ENCODE measurements around the gene NUP214.

NUP214 gene

DNA sequence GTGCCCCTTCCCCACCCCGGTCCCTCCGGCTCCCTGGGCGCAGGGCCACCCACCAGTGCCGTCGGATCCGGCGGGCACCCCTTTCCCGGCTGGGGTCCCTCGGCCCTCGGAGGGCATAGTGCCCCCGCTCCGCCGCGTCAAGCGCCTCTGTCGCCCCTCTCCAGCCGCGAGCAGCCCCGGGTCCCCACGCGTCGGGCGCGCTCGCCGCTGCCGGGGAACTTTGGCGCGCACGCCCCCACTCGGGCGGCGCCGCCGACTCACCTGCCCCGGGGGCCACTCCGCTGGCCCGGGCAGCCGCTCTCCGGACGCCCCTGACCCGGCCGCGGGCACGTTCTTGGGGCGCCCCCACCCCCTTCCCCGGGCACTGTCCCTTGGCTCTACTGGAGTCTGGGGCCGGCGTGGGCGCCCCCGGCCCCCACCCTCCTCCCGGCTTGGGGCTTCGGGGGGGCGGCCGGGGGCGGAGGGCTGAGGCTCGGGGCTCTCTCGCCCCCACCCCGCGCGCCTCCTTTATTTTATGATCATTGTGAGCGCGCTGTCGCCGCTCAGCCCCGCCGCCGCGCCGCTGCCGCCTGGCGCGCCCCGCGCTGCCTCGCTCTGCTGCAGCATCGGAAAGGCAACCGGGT lies 152.0 kb downstream of the NUP214 start:
- Histone ChIP-seq H3K4me1 (ENCODE audit: control insufficient read depth, low read length) (peaks cover 27% of the 10 kb centered on the region), H3K27me3 (ENCODE audit: control insufficient read depth, low read length) (no peaks in the 10 kb centered on the region), H3K9me3 (ENCODE audit: control insufficient read depth, insufficient read depth, low read length) (no peaks in the 10 kb centered on the region), H3K4me2 (ENCODE audit: low read length) (peak overlapping the region; percentile 67), H3K36me3 (ENCODE audit: control insufficient read depth, low read length) (peaks cover 34% of the 10 kb centered on the region), H3K4me3 (ENCODE audit: low read length) (peak overlapping the region; percentile 96), H3F3A (ENCODE audit: control insufficient read depth, insufficient read depth) (peaks cover 3% of the 10 kb centered on the region), H3K27ac (ENCODE audit: low read depth, low read length) (no peak overlapping the region), H3K79me2 (ENCODE audit: control insufficient read depth, low read length) (peaks cover 41% of the 10 kb centered on the region), H3K9me2 (replicated peaks; ENCODE audit: control insufficient read depth, low read length) (no peaks in the 10 kb centered on the region), H4K20me1 (ENCODE audit: control insufficient read depth, insufficient read depth, low read depth, low read length) (no peaks in the 10 kb centered on the region)
- TF ChIP-seq, protein P1, sequence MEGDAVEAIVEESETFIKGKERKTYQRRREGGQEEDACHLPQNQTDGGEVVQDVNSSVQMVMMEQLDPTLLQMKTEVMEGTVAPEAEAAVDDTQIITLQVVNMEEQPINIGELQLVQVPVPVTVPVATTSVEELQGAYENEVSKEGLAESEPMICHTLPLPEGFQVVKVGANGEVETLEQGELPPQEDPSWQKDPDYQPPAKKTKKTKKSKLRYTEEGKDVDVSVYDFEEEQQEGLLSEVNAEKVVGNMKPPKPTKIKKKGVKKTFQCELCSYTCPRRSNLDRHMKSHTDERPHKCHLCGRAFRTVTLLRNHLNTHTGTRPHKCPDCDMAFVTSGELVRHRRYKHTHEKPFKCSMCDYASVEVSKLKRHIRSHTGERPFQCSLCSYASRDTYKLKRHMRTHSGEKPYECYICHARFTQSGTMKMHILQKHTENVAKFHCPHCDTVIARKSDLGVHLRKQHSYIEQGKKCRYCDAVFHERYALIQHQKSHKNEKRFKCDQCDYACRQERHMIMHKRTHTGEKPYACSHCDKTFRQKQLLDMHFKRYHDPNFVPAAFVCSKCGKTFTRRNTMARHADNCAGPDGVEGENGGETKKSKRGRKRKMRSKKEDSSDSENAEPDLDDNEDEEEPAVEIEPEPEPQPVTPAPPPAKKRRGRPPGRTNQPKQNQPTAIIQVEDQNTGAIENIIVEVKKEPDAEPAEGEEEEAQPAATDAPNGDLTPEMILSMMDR (IDR thresholded peaks at IDR 0.05; ENCODE audit: low read depth, low read length, poor library complexity, severe bottlenecking) = peak; percentile 39
- TF ChIP-seq EZH2phosphoT487 (IDR thresholded peaks at IDR 0.05; ENCODE audit: borderline replicate concordance, low read length) = no peak

DNA sequence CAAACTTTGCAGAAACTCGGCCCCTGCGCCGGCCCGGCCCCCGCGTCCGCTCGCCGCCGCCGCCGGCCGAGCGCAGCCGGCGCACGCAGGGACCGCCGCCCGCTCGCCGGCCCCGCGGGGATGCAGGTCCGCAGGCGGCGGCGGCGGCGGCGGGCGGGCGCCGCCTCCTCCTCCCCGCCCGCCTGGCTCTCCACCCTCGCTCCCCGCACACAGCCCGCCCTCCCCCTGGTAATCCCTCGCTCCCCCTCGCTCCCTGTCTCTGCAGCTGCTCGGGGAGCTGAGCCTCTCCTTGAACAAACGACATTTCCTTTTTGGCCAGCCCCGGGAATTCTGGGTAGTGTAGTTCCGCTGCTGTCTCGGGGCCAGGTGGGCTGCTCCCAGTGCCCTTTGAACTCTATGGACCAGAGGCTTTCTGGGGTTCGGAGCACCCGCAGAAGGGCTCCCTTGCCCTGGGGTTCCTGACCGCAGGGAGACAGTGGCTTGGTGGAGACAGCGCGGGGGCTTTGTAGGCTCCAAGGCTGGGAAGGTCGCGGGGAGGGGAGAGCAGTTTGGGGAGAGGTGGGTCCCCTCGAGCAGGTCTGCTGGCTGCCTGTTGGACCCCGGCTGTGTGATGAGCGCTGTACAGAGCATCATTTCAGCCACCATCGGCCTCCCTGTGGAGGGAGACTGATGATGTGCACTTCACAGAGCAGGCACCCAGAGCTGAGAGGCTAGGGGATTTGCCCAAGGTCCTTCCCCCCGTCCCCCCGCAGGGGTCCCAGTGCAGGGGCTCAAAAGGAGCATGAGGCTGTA lies 152.7 kb downstream of the NUP214 start:
- no peak for TF ChIP-seq EZH2phosphoT487 (IDR thresholded peaks at IDR 0.05; ENCODE audit: borderline replicate concordance, low read length)
- TF ChIP-seq, protein P1 (IDR thresholded peaks at IDR 0.05; ENCODE audit: low read depth, low read length, poor library complexity, severe bottlenecking) = no peak
- peak overlapping the region; percentile 67 for H3K4me2 ChIP-seq (ENCODE audit: low read length)
- no peaks in the 10 kb centered on the region for H3K27me3 ChIP-seq (ENCODE audit: control insufficient read depth, low read length)
- peaks cover 32% of the 10 kb centered on the region for H3K36me3 ChIP-seq (ENCODE audit: control insufficient read depth, low read length)
- H3K4me3 ChIP-seq (ENCODE audit: low read length) = peak overlapping the region; percentile 96
- H3K9me3 ChIP-seq (ENCODE audit: control insufficient read depth, insufficient read depth, low read length) = no peaks in the 10 kb centered on the region
- no peaks in the 10 kb centered on the region for H4K20me1 ChIP-seq (ENCODE audit: control insufficient read depth, insufficient read depth, low read depth, low read length)
- peaks cover 34% of the 10 kb centered on the region for H3K79me2 ChIP-seq (ENCODE audit: control insufficient read depth, low read length)
- no peak overlapping the region for H3K27ac ChIP-seq (ENCODE audit: low read depth, low read length)
- H3K4me1 ChIP-seq (ENCODE audit: control insufficient read depth, low read length) = peaks cover 21% of the 10 kb centered on the region
- H3K9me2 ChIP-seq (replicated peaks; ENCODE audit: control insufficient read depth, low read length) = no peaks in the 10 kb centered on the region
- peaks cover 3% of the 10 kb centered on the region for H3F3A ChIP-seq (ENCODE audit: control insufficient read depth, insufficient read depth)

DNA sequence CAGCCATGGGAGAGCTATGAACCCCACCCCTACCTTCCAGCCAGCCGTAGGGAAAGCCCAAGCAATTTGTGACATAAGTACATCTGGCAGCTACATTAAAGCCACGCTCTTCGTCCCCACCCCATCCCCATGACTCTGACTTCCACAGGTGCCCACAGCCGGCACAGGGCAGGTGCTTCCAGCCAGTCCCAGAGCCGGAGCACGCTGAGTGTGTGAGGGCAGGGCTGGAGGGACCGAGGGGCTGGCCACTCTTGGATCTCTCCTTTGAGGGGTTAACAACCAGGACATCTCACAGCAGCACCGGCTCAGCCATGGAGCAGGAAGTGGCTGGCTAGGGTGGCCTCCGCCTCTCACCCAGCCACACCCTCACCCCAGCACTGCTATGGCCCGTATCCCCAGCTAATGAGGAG lies 153.3 kb downstream of the NUP214 start:
- Histone ChIP-seq H3K27me3 (ENCODE audit: control insufficient read depth, low read length) (no peaks in the 10 kb centered on the region), H3K9me2 (replicated peaks; ENCODE audit: control insufficient read depth, low read length) (no peaks in the 10 kb centered on the region), H3K4me1 (ENCODE audit: control insufficient read depth, low read length) (peaks cover 15% of the 10 kb centered on the region), H3K4me2 (ENCODE audit: low read length) (peak overlapping the region; percentile 58), H3K36me3 (ENCODE audit: control insufficient read depth, low read length) (peaks cover 26% of the 10 kb centered on the region), H3F3A (ENCODE audit: control insufficient read depth, insufficient read depth) (peaks cover 3% of the 10 kb centered on the region), H3K79me2 (ENCODE audit: control insufficient read depth, low read length) (peaks cover 28% of the 10 kb centered on the region), H3K27ac (ENCODE audit: low read depth, low read length) (no peak overlapping the region), H4K20me1 (ENCODE audit: control insufficient read depth, insufficient read depth, low read depth, low read length) (no peaks in the 10 kb centered on the region), H3K9me3 (ENCODE audit: control insufficient read depth, insufficient read depth, low read length) (no peaks in the 10 kb centered on the region), H3K4me3 (ENCODE audit: low read length) (peak overlapping the region; percentile 96; the same call in 1 of the 2 replicates)
- TF ChIP-seq, protein P1 (IDR thresholded peaks at IDR 0.05; ENCODE audit: low read depth, low read length, poor library complexity, severe bottlenecking) = no peak
- no peak for TF ChIP-seq EZH2phosphoT487 (IDR thresholded peaks at IDR 0.05; ENCODE audit: borderline replicate concordance, low read length)
